HepG2 (cell line): ENCODE results near the gene FAM216A. TPM values are rescaled to one million over a fixed set of nuclear protein-coding genes. Genes with fewer than 3 reads are reported as not detected.

Experiments used
- ARHGAP35 ChIP-seq: sonication (generic); formaldehyde crosslinking; IDR thresholded peaks from 2 replicates; pipeline ENCODE4 v1.9.0; 2022; ENCODE audit warnings: mild to moderate bottlenecking, inconsistent platforms, moderate library complexity, missing genetic modification reagents, borderline replicate concordance
- FLYWCH1 ChIP-seq: sonication (generic); formaldehyde crosslinking; IDR thresholded peaks from 2 replicates; pipeline ENCODE4 v1.8.1; 2023; ENCODE audit warnings: mild to moderate bottlenecking, missing genetic modification reagents
- FOSL1 ChIP-seq: sonication (generic); formaldehyde crosslinking; IDR thresholded peaks from 2 replicates; pipeline ENCODE4 v1.9.0; 2021; ENCODE audit warnings: missing genetic modification reagents, borderline replicate concordance
- NFRKB ChIP-seq: fragments of 450-650 bp; IDR thresholded peaks from 2 replicates; pipeline ENCODE4 v1.6.1; 2017
- NKX3-1 ChIP-seq: sonication (generic); formaldehyde crosslinking; IDR thresholded peaks from 2 replicates; pipeline ENCODE4 v1.5.0; 2020; ENCODE audit warnings: missing genetic modification reagents
- PPARG ChIP-seq: conservative IDR thresholded peaks from 2 replicates; pipeline ENCODE4 v1.6.1; 2016; ENCODE audit warnings: missing biosample characterization, missing genetic modification reagents
- ZEB1 ChIP-seq: IDR thresholded peaks from 2 replicates; pipeline ENCODE4 v1.6.1; 2012; ENCODE audit warnings: mild to moderate bottlenecking, low read depth, inconsistent platforms; ENCODE audit not compliant: insufficient replicate concordance
- ZFP90 ChIP-seq: sonication (generic); formaldehyde crosslinking; IDR thresholded peaks from 2 replicates; pipeline ENCODE4 v1.8.0; 2022; ENCODE audit warnings: missing genetic modification reagents, mild to moderate bottlenecking, inconsistent platforms, borderline replicate concordance
- ZNF138 ChIP-seq: sonication (generic); formaldehyde crosslinking; IDR thresholded peaks from 2 replicates; pipeline ENCODE4 v1.5.0; 2020; ENCODE audit warnings: mild to moderate bottlenecking, low read depth, missing genetic modification reagents
- ZNF451 ChIP-seq: sonication (generic); formaldehyde crosslinking; IDR thresholded peaks from 2 replicates; pipeline ENCODE4 v1.5.0; 2020; ENCODE audit warnings: mild to moderate bottlenecking, missing genetic modification reagents
- ZNF549 ChIP-seq: sonication (generic); formaldehyde crosslinking; IDR thresholded peaks from 2 replicates; pipeline ENCODE4 v1.5.0; 2020; ENCODE audit warnings: missing genetic modification reagents
- ZNF552 ChIP-seq: sonication (generic); formaldehyde crosslinking; IDR thresholded peaks from 2 replicates; pipeline ENCODE4 v1.9.0; 2022; ENCODE audit warnings: missing genetic modification reagents, mild to moderate bottlenecking, borderline replicate concordance
- ZNF652 ChIP-seq: IDR thresholded peaks from 2 replicates; pipeline ENCODE4 v1.6.1; 2016; ENCODE audit warnings: low read depth, borderline replicate concordance
- ZNF703 ChIP-seq: sonication (generic); formaldehyde crosslinking; IDR thresholded peaks from 2 replicates; pipeline ENCODE4 v1.5.1; 2020; ENCODE audit warnings: missing genetic modification reagents, mild to moderate bottlenecking, moderate library complexity, borderline replicate concordance
- ZNF879 ChIP-seq: sonication (generic); formaldehyde crosslinking; IDR thresholded peaks from 2 replicates; pipeline ENCODE4 v1.8.1; 2023; ENCODE audit warnings: missing genetic modification reagents
- polyA plus RNA-seq, 8 experiments: library from polyadenylated mRNA; depleted of rRNA in 3 of 8; stranded (reverse) in 7 of 8; unstranded in 1 of 8; fragments of >200 nt; fragmentation: Illumina TruSeq in 4 of 8; extraction: Trizol in 4 of 8; gene quantifications; 2 replicates each; pipeline versions ENCODE4 v1.2.1 to v1.2.3, GENCODE V29; 2011 to 2016; ENCODE audit warnings: low read depth in 4 of 8, missing spikeins in 1 of 8, mixed read lengths in 1 of 8; ENCODE audit not compliant: insufficient read depth in 1 of 8
- total RNA-seq, 5 experiments: library from RNA; depleted of rRNA; stranded (reverse); fragments of >200 nt; fragmentation: Illumina TruSeq; extraction: Trizol; gene quantifications; 2 replicates each; pipeline ENCODE4 v1.2.3, GENCODE V29; 2016; ENCODE audit warnings: low read depth in 1 of 5
- TF ChIP-seq, protein P1 (sequence below): sonication (generic); formaldehyde crosslinking; IDR thresholded peaks from 2 replicates; pipeline ENCODE4 v1.5.1; 2020; ENCODE audit warnings: mild to moderate bottlenecking, missing genetic modification reagents
- TF ChIP-seq, protein P2 (sequence below): sonication (generic); formaldehyde crosslinking; IDR thresholded peaks from 2 replicates; pipeline ENCODE4 v1.4.0; 2020; ENCODE audit warnings: missing genetic modification reagents, borderline replicate concordance
- TF ChIP-seq, protein P3 (sequence below), 2 experiments: fragments of 450-650 bp in 1 of 2; sonication (generic) in 1 of 2; formaldehyde crosslinking; IDR thresholded peaks; 2 replicates each; pipeline versions ENCODE4 v1.5.0 to v1.8.0; 2020 to 2022; ENCODE audit warnings: mild to moderate bottlenecking in 1 of 2, missing genetic modification reagents in 1 of 2
- TF ChIP-seq, protein P4 (sequence below): sonication (generic); formaldehyde crosslinking; IDR thresholded peaks from 2 replicates; pipeline ENCODE4 v1.9.0; 2022; ENCODE audit warnings: missing genetic modification reagents, mild to moderate bottlenecking, borderline replicate concordance
- TF ChIP-seq, protein P5 (sequence below): IDR thresholded peaks from 2 replicates; pipeline ENCODE4 v1.6.1; 2016; ENCODE audit warnings: missing biosample characterization, missing genetic modification reagents, low read depth

Gene FAM216A
- total and polyA plus RNA-seq, 2 of the 13 experiments (the other 11 are each of a cell fraction or from before 2014, with no cell fraction given): 20.3 to 31.2 TPM

DNA sequence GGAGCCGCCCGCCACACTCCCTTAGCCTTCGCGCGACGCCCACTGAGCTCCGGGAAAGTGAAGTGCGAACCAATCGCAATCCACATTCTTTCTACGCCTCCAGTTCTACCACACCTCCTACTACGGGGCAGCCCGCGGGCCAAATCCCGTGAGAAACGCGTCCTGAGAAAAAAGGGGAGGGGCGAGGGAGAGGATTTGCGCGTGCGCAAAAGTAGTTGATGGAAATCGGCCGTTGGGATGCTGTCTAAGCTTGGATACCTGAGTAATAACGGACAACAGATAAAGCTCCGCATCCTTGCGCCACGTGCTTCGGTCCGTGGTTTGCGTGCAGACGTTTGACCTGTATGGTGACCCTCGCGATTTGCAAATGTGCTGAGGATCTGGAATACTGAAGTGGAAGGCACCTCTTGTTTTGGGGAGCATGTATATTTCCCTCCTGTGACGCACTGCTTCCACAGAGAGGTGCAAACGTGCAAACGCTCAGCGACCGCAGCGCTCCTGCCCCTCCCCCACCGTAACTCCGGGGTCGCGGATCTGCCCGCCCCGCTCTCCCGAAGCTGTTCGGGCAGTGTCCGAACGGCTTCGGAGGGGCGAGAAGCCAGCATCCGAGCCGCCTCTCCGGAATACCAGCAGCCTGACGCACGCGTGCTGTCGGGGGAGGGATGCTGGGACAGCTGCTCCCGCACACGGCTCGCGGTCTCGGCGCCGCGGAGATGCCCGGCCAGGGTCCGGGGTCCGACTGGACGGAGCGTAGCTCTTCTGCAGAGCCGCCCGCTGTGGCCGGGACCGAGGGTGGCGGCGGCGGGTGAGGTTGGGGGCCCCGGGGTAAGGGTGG lies at the start of gene FAM216A, which contains the start of gene GPN3 (continued):
- TF ChIP-seq NFRKB (no peak; the same call in 1 of the 2 replicates), FLYWCH1 (peak; percentile 73), NKX3-1 (peak; percentile 57; the same call in 1 of the 2 replicates), ZNF549 (CRISPR knock-in tag) (no peak), ZNF138 (no peak), ZNF652 (CRISPR knock-in tag) (no peak), ZEB1 (peak; percentile 24), ZNF552 (no peak), PPARG (CRISPR knock-in tag) (no peak), ARHGAP35 (CRISPR knock-in tag) (peak; percentile 19; the same call in 1 of the 2 replicates), ZNF451 (no peak), ZNF879 (peak; percentile 88; the same call in 1 of the 2 replicates), FOSL1 (CRISPR knock-in tag) (no peak), ZFP90 (peak; percentile 82), ZNF703 (CRISPR knock-in tag) (no peak; the same call in 1 of the 2 replicates)
- TF ChIP-seq, protein P1, sequence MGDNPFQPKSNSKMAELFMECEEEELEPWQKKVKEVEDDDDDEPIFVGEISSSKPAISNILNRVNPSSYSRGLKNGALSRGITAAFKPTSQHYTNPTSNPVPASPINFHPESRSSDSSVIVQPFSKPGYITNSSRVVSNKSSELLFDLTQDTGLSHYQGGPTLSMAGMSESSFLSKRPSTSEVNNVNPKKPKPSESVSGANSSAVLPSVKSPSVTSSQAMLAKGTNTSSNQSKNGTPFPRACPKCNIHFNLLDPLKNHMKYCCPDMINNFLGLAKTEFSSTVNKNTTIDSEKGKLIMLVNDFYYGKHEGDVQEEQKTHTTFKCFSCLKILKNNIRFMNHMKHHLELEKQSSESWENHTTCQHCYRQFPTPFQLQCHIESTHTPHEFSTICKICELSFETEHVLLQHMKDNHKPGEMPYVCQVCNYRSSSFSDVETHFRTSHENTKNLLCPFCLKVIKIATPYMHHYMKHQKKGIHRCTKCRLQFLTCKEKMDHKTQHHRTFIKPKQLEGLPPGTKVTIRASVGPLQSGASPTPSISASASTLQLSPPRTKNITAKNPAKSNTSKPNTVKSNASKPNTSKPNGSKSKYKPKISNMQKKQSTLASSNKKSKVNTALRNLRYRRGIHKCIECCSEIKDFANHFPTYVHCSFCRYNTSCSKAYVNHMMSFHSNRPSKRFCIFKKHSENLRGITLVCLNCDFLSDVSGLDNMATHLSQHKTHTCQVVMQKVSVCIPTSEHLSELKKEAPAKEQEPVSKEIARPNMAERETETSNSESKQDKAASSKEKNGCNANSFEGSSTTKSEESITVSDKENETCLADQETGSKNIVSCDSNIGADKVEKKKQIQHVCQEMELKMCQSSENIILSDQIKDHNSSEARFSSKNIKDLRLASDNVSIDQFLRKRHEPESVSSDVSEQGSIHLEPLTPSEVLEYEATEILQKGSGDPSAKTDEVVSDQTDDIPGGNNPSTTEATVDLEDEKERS: no peak
- TF ChIP-seq, protein P2, sequence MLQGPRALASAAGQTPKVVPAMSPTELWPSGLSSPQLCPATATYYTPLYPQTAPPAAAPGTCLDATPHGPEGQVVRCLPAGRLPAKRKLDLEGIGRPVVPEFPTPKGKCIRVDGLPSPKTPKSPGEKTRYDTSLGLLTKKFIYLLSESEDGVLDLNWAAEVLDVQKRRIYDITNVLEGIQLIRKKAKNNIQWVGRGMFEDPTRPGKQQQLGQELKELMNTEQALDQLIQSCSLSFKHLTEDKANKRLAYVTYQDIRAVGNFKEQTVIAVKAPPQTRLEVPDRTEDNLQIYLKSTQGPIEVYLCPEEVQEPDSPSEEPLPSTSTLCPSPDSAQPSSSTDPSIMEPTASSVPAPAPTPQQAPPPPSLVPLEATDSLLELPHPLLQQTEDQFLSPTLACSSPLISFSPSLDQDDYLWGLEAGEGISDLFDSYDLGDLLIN: no peak
- TF ChIP-seq, protein P3, sequence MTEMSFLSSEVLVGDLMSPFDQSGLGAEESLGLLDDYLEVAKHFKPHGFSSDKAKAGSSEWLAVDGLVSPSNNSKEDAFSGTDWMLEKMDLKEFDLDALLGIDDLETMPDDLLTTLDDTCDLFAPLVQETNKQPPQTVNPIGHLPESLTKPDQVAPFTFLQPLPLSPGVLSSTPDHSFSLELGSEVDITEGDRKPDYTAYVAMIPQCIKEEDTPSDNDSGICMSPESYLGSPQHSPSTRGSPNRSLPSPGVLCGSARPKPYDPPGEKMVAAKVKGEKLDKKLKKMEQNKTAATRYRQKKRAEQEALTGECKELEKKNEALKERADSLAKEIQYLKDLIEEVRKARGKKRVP (CRISPR knock-in tag; IDR thresholded peaks at IDR 0.05): peak in 1 of 2 experiments; percentile 16; a peak in 2 of 4 replicates
- TF ChIP-seq, protein P4, sequence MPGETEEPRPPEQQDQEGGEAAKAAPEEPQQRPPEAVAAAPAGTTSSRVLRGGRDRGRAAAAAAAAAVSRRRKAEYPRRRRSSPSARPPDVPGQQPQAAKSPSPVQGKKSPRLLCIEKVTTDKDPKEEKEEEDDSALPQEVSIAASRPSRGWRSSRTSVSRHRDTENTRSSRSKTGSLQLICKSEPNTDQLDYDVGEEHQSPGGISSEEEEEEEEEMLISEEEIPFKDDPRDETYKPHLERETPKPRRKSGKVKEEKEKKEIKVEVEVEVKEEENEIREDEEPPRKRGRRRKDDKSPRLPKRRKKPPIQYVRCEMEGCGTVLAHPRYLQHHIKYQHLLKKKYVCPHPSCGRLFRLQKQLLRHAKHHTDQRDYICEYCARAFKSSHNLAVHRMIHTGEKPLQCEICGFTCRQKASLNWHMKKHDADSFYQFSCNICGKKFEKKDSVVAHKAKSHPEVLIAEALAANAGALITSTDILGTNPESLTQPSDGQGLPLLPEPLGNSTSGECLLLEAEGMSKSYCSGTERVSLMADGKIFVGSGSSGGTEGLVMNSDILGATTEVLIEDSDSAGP (CRISPR knock-in tag): peak; percentile 87; the same call in 1 of the 2 replicates
- TF ChIP-seq, protein P5, sequence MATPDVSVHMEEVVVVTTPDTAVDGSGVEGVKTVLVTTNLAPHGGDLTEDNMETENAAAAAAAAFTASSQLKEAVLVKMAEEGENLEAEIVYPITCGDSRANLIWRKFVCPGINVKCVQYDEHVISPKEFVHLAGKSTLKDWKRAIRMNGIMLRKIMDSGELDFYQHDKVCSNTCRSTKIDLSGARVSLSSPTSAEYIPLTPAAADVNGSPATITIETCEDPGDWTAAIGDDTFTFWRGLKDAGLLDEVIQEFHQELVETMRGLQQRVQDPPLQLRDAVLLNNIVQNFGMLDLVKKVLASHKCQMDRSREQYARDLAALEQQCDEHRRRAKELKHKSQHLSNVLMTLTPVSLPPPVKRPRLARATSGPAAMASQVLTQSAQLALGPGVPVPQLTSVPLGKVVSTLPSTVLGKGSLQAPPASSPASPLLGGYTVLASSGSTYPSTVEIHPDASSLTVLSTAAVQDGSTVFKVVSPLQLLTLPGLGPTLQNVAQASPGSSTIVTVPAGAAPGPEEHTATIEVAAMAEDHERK (CRISPR knock-in tag): no peak; the same call in 1 of the 2 replicates
